ENCODE results near the gene NMRK2.

GRCh38 chr19:3981736-3982681, 49.1 kb downstream of the NMRK2 start:
- TF ChIP-seq FOXM1 (IDR thresholded peaks at IDR 0.05; ENCODE audit: low read depth): no peak
- no peak for TF ChIP-seq EP300 (IDR thresholded peaks at IDR 0.05; ENCODE audit: borderline replicate concordance in 1 of 2, low read depth in 1 of 2, low read length in 1 of 2)
- TF ChIP-seq MXI1 (IDR thresholded peaks at IDR 0.05; ENCODE audit: low read depth, low read length): no peak
- TF ChIP-seq CTCF (IDR thresholded peaks at IDR 0.05): no peak
- no peak for TF ChIP-seq RAD21 (IDR thresholded peaks at IDR 0.05; ENCODE audit: low read length)
- no peak for TF ChIP-seq MAX (IDR thresholded peaks at IDR 0.05; ENCODE audit: low read depth)
- TF ChIP-seq SMC3 (IDR thresholded peaks at IDR 0.05; ENCODE audit: low read depth, low read length): no peak
- TF ChIP-seq NFIC (IDR thresholded peaks at IDR 0.05; ENCODE audit: borderline replicate concordance): no peak
- no peak for TF ChIP-seq REST (IDR thresholded peaks at IDR 0.05; ENCODE audit: low read depth, low read length)
- TF ChIP-seq SIN3A (IDR thresholded peaks at IDR 0.05; ENCODE audit: borderline replicate concordance, low read depth, low read length): no peak
- TF ChIP-seq POLR2AphosphoS5 (IDR thresholded peaks at IDR 0.05; ENCODE audit: low read depth, low read length): no peak
- TF ChIP-seq TCF12 (IDR thresholded peaks at IDR 0.05): no peak
- TF ChIP-seq IRF3 (IDR thresholded peaks at IDR 0.05; ENCODE audit: low read depth, low read length): no peak
- no peak for TF ChIP-seq USF1 (IDR thresholded peaks at IDR 0.05; ENCODE audit: borderline replicate concordance, low read depth)

All from SK-N-SH (cell line).